Liver (tissue), 9 donors: ENCODE results near the gene POPDC3. TPM values are rescaled to one million over a fixed set of nuclear protein-coding genes. Genes with fewer than 3 reads are reported as not detected.
A peak's percentile ranks its signal among the peaks of the same experiment; 100 is the strongest.

ENCODE experiments used
- DNase-seq: peaks from one replicate; pipeline ENCODE4 v3.0.0-alpha.2; 2017; ENCODE audit warnings: low spot score
- H3K27ac ChIP-seq, 2 donors: one replicate each; pipeline ENCODE4 v1.7.0; 2013; ENCODE audit warnings: inconsistent platforms in 2 of 2, low read length in 2 of 2, control low read depth in 1 of 2, low read depth in 1 of 2, mild to moderate bottlenecking in 1 of 2
- H3K27me3 ChIP-seq, 4 donors: one replicate each; pipeline versions ENCODE4 v1.6.1 to v1.7.0; 2013; ENCODE audit warnings: low read length in 3 of 4, inconsistent platforms in 1 of 4, mild to moderate bottlenecking in 1 of 4, moderate library complexity in 1 of 4; ENCODE audit not compliant: control insufficient read depth in 4 of 4, insufficient read depth in 4 of 4
- H3K36me3 ChIP-seq, 4 donors: one replicate each; pipeline versions ENCODE4 v1.6.1 to v1.7.0; 2013; ENCODE audit warnings: low read length in 3 of 4, mild to moderate bottlenecking in 3 of 4, low read depth in 1 of 4, moderate library complexity in 1 of 4; ENCODE audit not compliant: control insufficient read depth in 4 of 4, insufficient read depth in 3 of 4
- H3K4me1 ChIP-seq, 4 donors: one replicate each; pipeline versions ENCODE4 v1.6.1 to v1.7.0; 2013; ENCODE audit warnings: low read length in 3 of 4, mild to moderate bottlenecking in 3 of 4, moderate library complexity in 1 of 4; ENCODE audit not compliant: control insufficient read depth in 4 of 4, insufficient read depth in 4 of 4
- H3K4me3 ChIP-seq, 3 donors: one replicate each; pipeline versions ENCODE4 v1.6.1 to v1.7.0; 2013; ENCODE audit warnings: low read length in 3 of 3, control low read depth in 1 of 3, low read depth in 1 of 3, mild to moderate bottlenecking in 1 of 3
- H3K9ac ChIP-seq, 2 donors: one replicate each; pipeline ENCODE4 v1.7.0; 2013; ENCODE audit warnings: low read length in 2 of 2, mild to moderate bottlenecking in 2 of 2, moderate library complexity in 2 of 2, control low read depth in 1 of 2, low read depth in 1 of 2
- H3K9me3 ChIP-seq, 4 donors: one replicate each; pipeline versions ENCODE4 v1.6.1 to v1.7.0; 2013; ENCODE audit warnings: low read length in 3 of 4; ENCODE audit not compliant: control insufficient read depth in 4 of 4
- CTCF ChIP-seq: fragments of 150-350 bp; IDR thresholded peaks from 2 replicates; pipeline ENCODE4 v1.5.1; 2017; ENCODE audit warnings: improper control_type of control experiment, low read depth, low read length; ENCODE audit not compliant: missing input control
- EGR1 ChIP-seq, 2 donors: IDR thresholded peaks; 2 replicates each; pipeline ENCODE4 v1.6.1; 2016 to 2018; ENCODE audit warnings: antibody characterized with exemption in 2 of 2, low read depth in 2 of 2
- FOXA1 ChIP-seq: IDR thresholded peaks from 2 replicates; pipeline ENCODE4 v1.6.1; 2016; ENCODE audit warnings: antibody characterized with exemption
- FOXA2 ChIP-seq: IDR thresholded peaks from 2 replicates; pipeline ENCODE4 v1.6.1; 2016; ENCODE audit warnings: antibody characterized with exemption
- HNF4G ChIP-seq: IDR thresholded peaks from 2 replicates; pipeline ENCODE4 v1.6.1; 2016; ENCODE audit warnings: antibody characterized with exemption
- JUND ChIP-seq, 2 donors: IDR thresholded peaks; 2 replicates each; pipeline ENCODE4 v1.6.1; 2016; ENCODE audit warnings: antibody characterized with exemption in 2 of 2
- NR2F2 ChIP-seq: IDR thresholded peaks from 2 replicates; pipeline ENCODE4 v1.6.1; 2016; ENCODE audit warnings: antibody characterized with exemption
- RAD21 ChIP-seq, 2 donors: IDR thresholded peaks; 2 replicates each; pipeline ENCODE4 v1.6.1; 2016; ENCODE audit warnings: antibody characterized with exemption in 2 of 2, mild to moderate bottlenecking in 2 of 2
- SP1 ChIP-seq: IDR thresholded peaks from 2 replicates; pipeline ENCODE4 v1.6.1; 2018; ENCODE audit warnings: antibody characterized with exemption, mild to moderate bottlenecking
- TAF1 ChIP-seq: conservative IDR thresholded peaks from 2 replicates; pipeline ENCODE4 v1.6.1; 2016; ENCODE audit warnings: antibody characterized with exemption, mild to moderate bottlenecking
- WGBS: extraction: QIAGEN DNeasy Blood & Tissue Kit; methylation state at CpG from one replicate; pipeline ENCODE4 v1.1.7; 2013; 5-methylcytosine and 5-hydroxymethylcytosine counted together
- polyA plus RNA-seq, 2 donors: library from polyadenylated mRNA; stranded (reverse) in 1 of 2; unstranded in 1 of 2; fragments of 200-250 nt in 1 of 2; fragments of >200 nt in 1 of 2; fragmentation: Nextera tagmentation in 1 of 2; extraction: Ambion mirVana in 1 of 2; gene quantifications; one replicate each; pipeline versions ENCODE4 v1.2.1 to v1.2.3, GENCODE V29; 2013 to 2015
- total RNA-seq, 2 donors: library from RNA; depleted of rRNA; stranded (reverse); fragments of >200 nt; gene quantifications; one replicate each; pipeline ENCODE4 v1.2.3, GENCODE V29; 2014
- TF ChIP-seq, protein P1 (sequence below): IDR thresholded peaks from 2 replicates; pipeline ENCODE4 v1.6.1; 2016; ENCODE audit warnings: antibody characterized with exemption
- TF ChIP-seq, protein P2 (sequence below): IDR thresholded peaks from 2 replicates; pipeline ENCODE4 v1.6.1; 2016; ENCODE audit warnings: antibody characterized with exemption, mild to moderate bottlenecking
- donor health status: healthy.
- donor health status: healthy.
- donor health status: healthy.
- donor health status: healthy.
- donor health status: healthy.

POPDC3 gene, protein sequence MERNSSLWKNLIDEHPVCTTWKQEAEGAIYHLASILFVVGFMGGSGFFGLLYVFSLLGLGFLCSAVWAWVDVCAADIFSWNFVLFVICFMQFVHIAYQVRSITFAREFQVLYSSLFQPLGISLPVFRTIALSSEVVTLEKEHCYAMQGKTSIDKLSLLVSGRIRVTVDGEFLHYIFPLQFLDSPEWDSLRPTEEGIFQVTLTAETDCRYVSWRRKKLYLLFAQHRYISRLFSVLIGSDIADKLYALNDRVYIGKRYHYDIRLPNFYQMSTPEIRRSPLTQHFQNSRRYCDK
- total RNA-seq, result not detected
- not detected for polyA plus RNA-seq

DNA sequence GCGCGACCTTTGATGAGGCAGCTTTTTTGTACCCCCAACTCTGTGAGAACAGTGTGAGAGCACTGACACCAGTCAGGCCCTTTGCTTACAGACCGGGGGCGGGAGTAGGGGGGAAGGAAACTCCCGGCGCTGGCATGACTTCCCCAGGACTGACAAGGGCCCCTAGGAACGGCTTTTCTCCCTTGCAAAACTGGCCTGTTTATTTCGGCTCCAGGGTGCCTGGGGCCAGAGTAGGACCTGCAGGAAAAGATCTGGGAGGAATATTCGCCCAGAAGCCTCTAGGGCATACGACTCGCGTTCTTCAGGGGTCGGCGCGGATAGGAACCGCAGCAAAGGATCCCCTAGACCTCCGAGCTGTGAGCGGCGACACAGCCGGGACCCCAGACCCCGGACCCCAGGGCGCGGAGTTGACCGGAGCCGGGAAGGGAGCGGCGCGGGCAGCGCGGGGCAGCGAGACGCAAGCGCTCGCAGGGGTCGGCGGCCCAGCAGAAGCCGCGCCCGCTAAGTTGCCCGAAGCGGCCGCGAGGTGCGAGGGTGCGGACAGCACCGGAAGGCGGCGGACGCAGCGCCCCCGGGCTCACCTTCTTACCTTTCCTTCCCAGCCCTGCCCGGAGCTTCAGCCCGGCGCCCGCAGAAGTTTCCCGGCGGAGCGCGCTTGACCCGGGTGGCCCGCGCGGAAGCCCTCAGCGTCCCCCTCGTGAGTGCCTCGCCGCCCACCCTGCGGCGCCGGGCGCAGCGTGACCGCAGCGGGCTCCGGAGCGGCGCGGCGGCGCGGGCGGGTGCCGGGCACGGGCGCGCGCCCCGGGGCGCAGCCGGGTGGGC is at the start of gene POPDC3:
POPDC3 (minus strand) TSS at position 771 of the 822 bp plus-strand sequence. CDS start 18,105 bp downstream, outside the sequence.
- Histone ChIP-seq H3K27me3 (peaks cover 0 to 10% (median 2%) of the 10 kb centered on the region in 4 donors), H3K4me1 (peaks cover 0 to 6% (median 4%) of the 10 kb centered on the region in 4 donors), H3K27ac (no peak within 1 kb of the TSS), H3K4me3 (peak within 1 kb of the TSS in 2 of 3 donors; percentile 26 to 49), H3K9me3 (no peaks in the 10 kb centered on the region), H3K36me3 (no peaks in the 10 kb centered on the region), H3K9ac (no peak within 1 kb of the TSS)
- TF ChIP-seq JUND (IDR thresholded peaks at IDR 0.05), result no peak
- TF ChIP-seq FOXA2, result no peak
- TF ChIP-seq SP1, result no peak
- no peak for DNase-seq
- 3% methylated on average over 90 of the region's 90 CpGs for WGBS

DNA sequence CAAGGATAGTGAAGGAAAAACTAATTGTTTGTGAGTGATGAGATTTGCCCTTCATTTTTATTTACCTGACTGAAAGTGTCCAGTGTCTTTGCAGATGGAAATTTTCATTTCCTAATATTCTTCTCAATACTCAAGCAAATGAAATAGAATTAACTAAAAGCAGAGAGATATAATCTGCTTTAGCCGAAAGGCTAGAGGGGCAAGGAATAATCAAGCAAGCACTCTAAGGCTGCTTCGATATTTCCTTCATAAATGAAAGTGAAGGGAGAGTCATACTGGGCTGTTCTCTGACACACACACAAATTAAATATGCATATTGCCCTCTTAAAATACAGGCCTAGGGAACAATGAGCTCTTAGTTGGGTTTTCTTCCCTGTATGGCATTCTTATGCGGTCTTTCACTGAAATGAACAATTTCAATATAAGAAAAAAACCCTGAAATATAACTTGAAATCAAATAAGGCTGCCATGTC is 47.5 kb upstream of the POPDC3 start:
- no peaks in the 10 kb centered on the region for H3K4me1 ChIP-seq
- no peak overlapping the region for H3K9ac ChIP-seq
- no peak overlapping the region for H3K27ac ChIP-seq
- no peak overlapping the region for H3K4me3 ChIP-seq
- no peaks in the 10 kb centered on the region for H3K27me3 ChIP-seq
- TF ChIP-seq TAF1 (no peak), FOXA1 (no peak), FOXA2 (no peak), HNF4G (no peak), NR2F2 (no peak), RAD21 (IDR thresholded peaks at IDR 0.05) (no peak), CTCF (no peak), SP1 (no peak), EGR1 (IDR thresholded peaks at IDR 0.05; ENCODE audit: low read depth in 2 of 2) (no peak)
- TF ChIP-seq, protein P1, sequence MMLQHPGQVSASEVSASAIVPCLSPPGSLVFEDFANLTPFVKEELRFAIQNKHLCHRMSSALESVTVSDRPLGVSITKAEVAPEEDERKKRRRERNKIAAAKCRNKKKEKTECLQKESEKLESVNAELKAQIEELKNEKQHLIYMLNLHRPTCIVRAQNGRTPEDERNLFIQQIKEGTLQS, result no peak
- TF ChIP-seq, protein P2, sequence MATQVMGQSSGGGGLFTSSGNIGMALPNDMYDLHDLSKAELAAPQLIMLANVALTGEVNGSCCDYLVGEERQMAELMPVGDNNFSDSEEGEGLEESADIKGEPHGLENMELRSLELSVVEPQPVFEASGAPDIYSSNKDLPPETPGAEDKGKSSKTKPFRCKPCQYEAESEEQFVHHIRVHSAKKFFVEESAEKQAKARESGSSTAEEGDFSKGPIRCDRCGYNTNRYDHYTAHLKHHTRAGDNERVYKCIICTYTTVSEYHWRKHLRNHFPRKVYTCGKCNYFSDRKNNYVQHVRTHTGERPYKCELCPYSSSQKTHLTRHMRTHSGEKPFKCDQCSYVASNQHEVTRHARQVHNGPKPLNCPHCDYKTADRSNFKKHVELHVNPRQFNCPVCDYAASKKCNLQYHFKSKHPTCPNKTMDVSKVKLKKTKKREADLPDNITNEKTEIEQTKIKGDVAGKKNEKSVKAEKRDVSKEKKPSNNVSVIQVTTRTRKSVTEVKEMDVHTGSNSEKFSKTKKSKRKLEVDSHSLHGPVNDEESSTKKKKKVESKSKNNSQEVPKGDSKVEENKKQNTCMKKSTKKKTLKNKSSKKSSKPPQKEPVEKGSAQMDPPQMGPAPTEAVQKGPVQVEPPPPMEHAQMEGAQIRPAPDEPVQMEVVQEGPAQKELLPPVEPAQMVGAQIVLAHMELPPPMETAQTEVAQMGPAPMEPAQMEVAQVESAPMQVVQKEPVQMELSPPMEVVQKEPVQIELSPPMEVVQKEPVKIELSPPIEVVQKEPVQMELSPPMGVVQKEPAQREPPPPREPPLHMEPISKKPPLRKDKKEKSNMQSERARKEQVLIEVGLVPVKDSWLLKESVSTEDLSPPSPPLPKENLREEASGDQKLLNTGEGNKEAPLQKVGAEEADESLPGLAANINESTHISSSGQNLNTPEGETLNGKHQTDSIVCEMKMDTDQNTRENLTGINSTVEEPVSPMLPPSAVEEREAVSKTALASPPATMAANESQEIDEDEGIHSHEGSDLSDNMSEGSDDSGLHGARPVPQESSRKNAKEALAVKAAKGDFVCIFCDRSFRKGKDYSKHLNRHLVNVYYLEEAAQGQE, result no peak
- DNase-seq, result no peak
- H3K36me3 ChIP-seq, result no peaks in the 10 kb centered on the region
- no peaks in the 10 kb centered on the region for H3K9me3 ChIP-seq
- 87% methylated on average over 3 of the region's 3 CpGs for WGBS
